ENCODE measurements around the gene ESPNL. TPM values are rescaled to one million over a fixed set of nuclear protein-coding genes. Genes with fewer than 3 reads are reported as not detected.
"Not testable (repeated sequence)": the region's sequence is repeated elsewhere in the genome, so short reads cannot be mapped to it uniquely, and the experiment has no call there.

ESPNL gene, protein sequence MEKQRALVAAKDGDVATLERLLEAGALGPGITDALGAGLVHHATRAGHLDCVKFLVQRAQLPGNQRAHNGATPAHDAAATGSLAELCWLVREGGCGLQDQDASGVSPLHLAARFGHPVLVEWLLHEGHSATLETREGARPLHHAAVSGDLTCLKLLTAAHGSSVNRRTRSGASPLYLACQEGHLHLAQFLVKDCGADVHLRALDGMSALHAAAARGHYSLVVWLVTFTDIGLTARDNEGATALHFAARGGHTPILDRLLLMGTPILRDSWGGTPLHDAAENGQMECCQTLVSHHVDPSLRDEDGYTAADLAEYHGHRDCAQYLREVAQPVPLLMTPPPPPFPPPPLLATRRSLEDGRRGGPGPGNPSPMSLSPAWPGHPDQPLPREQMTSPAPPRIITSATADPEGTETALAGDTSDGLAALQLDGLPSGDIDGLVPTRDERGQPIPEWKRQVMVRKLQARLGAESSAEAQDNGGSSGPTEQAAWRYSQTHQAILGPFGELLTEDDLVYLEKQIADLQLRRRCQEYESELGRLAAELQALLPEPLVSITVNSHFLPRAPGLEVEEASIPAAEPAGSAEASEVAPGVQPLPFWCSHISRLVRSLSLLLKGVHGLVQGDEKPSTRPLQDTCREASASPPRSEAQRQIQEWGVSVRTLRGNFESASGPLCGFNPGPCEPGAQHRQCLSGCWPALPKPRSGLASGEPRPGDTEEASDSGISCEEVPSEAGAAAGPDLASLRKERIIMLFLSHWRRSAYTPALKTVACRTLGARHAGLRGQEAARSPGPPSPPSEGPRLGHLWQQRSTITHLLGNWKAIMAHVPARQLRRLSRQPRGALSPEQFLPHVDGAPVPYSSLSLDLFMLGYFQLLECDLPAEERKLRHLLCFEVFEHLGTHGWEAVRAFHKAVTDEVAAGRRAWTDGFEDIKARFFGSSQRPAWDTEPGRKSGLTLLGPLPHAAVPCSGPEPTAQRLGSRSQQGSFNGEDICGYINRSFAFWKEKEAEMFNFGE
- under 1 TPM; 0.16 to 0.34 TPM for total RNA-seq
- polyA plus RNA-seq = not detected
- 0 to 1.6 (median 0.18) reads per million in 6 experiments for total RNA-seq

DNA sequence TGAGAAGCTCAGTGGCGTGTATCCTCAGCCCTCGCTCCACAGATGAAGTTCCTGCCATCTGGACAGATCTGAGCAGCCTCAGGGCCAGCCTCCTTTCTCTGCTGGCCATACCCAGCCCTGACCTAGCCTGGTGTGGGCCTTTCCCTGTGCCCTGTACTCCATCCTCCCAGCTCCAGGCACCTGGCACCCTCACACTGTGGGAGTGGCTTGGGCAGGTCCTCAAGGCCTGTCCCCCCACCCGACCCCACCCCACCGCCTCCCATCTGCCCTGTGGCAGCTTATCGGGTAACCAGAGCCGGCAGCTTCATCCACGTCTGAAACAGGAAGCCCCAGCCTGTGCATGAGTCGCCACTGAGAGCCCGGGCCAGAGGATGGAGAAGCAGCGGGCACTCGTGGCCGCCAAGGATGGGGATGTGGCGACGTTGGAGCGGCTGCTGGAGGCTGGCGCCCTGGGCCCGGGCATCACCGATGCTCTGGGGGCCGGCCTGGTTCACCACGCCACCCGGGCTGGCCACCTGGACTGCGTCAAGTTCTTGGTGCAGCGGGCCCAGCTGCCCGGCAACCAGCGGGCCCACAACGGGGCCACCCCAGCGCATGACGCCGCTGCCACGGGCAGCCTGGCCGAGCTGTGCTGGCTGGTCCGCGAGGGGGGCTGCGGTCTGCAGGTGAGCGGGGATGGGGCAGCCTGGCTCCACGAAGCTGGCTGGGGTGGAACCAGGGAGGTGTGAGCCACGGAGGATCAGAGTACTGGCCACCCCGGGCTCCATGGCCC, at the start of gene ESPNL:
Gene ESPNL (plus strand): TSS at position 292 of the 772 bp plus-strand sequence. CDS start 80 bp downstream, at position 372.
- ATAC-seq = no peak
- H3K36me3 Mint-ChIP-seq = peaks cover 0 to 2% (median 0%) of the 10 kb centered on the region in 3 donors
- peak within 1 kb of the TSS in 1 of 10 donors; percentile 69 for H3K27ac Mint-ChIP-seq
- POLR2A ChIA-PET = no interaction called here
- H3K9me3 Mint-ChIP-seq = no peaks in the 10 kb centered on the region
- H3K27me3 Mint-ChIP-seq = no peaks in the 10 kb centered on the region
- no peak within 1 kb of the TSS for H3K4me3 Mint-ChIP-seq
- peaks cover 0 to 13% (median 0%) of the 10 kb centered on the region in 4 donors for H3K4me1 Mint-ChIP-seq
- DNase-seq = no peak

DNA sequence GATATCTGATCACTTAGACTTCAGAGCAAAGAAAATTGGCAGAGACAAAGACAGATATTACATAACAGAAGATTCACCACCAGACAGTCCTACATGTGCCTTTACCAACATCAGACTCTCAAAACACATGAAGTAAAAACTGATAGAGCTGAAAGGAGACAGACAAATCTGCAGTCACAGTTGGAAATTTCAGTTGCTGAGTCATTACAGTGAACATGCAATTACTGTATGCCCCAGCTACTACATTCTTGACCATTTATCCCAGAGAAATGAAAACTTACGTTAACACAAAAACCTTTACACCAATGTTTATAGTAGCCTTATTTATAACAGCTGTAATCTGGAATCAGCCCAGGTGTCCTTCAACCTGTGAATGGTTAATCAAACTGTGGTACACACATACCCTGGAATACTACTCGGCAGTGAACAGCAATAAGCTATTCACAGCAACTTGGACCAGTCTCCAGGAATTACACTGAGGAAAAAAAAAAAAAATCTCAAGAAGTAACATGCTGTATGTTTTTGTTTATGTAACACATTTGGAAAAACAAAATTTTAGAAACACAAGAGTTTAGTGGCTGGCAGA, 46.9 kb upstream of the ESPNL start:
- POLR2A ChIA-PET = interaction anchor here (0.7 kb wide), 1 partner anchor 201 kb away, joined by 3 read pairs; no protein-coding TSS in a partner anchor
- DNase-seq = no peak
- ATAC-seq = no peak
- H3K4me1 Mint-ChIP-seq = peaks cover 4 to 7% (median 6%) of the 10 kb centered on the region in 4 donors
- H3K27me3 Mint-ChIP-seq = peaks cover 4 to 35% (median 26%) of the 10 kb centered on the region in 5 donors
- H3K4me3 Mint-ChIP-seq = no peak overlapping the region
- peaks cover 0 to 5% (median 1%) of the 10 kb centered on the region in 3 donors for H3K36me3 Mint-ChIP-seq
- no peak overlapping the region for H3K27ac Mint-ChIP-seq
- H3K9me3 Mint-ChIP-seq = peaks cover 3 to 20% (median 7%) of the 10 kb centered on the region in 9 donors

DNA sequence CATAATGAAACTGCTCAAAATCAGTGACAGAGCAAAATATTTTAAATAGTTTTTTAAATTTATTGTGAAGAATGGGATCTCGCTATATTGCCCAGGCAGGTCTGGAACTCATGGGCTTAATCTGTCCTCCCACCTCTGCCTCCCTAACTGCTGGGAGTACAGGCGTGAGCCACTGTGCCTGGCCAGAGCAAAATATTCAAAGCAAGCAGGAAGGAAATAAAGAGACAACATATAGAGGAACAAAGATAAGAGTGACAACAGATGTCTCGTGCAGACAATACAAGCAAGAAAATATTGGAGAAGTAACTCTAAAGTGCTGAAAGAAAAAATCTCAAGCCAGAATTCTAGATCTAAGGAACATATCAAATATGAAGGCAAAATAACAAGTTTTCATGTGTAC, 44.3 kb upstream of the ESPNL start:
- peaks cover 4 to 35% (median 28%) of the 10 kb centered on the region in 5 donors for H3K27me3 Mint-ChIP-seq
- no peak for DNase-seq
- no peaks in the 10 kb centered on the region for H3K36me3 Mint-ChIP-seq
- peaks cover 13 to 25% (median 20%) of the 10 kb centered on the region in 4 donors for H3K4me1 Mint-ChIP-seq
- peaks cover 0 to 18% (median 0%) of the 10 kb centered on the region in 9 donors for H3K9me3 Mint-ChIP-seq
- H3K27ac Mint-ChIP-seq = no peak overlapping the region
- ATAC-seq = no peak
- POLR2A ChIA-PET = interaction anchor here (1.2 kb wide), 1 partner anchor 13 kb away, joined by 4 read pairs; no protein-coding TSS in a partner anchor
- H3K4me3 Mint-ChIP-seq = no peak overlapping the region

DNA sequence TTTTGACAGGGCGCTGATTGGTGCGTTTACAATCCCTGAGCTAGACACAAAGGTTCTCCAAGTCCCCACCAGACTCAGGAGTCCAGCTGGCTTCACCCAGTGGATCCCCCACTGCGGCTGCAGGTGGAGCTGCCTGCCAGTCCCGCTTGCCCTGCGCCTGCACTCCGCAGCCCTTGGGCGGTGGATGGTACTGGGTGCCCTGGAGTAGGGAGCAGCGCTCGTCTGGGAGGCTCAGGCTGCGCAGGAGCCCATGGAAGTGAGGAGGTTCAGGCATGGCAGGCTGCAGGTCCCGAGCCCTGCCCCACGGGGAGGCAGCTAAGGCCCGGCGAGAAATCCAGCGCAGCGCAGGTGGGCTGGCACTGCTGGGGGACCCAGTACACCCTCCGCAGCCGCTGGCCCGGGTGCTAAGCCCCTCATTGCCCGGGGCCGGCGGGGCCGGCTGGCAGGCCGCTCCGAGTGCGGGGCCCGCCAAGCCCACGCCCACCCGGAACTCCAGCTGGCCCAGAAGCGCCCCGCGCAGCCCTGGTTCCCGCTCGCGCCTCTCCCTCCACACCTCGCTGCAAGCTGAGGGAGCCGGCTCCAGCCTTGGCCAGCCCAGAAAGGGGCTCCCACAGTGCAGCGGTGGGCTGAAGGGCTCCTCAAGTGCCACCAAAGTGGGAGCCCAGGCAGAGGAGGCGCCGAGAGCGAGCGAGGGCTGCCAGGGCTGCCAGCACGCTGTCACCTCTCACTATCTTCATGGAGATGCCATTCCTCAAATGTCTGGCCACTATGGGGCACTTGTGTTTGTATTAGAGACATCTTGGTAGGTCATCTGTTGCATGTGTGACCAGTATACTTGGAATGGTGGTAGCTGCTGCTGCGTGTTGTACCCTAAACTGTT, 42.2 kb upstream of the ESPNL start:
- peaks cover 18 to 38% (median 35%) of the 10 kb centered on the region in 4 donors for H3K4me1 Mint-ChIP-seq
- ATAC-seq, H3K36me3 Mint-ChIP-seq, DNase-seq: not testable (repeated sequence)
- peaks cover 4 to 29% (median 24%) of the 10 kb centered on the region in 5 donors for H3K27me3 Mint-ChIP-seq
- H3K4me3 Mint-ChIP-seq = peak overlapping the region in 5 of 10 donors; percentile 11 to 68 (median 13)
- peak overlapping the region in 1 of 10 donors; percentile 76 for H3K27ac Mint-ChIP-seq
- POLR2A ChIA-PET = interaction anchor here (0.9 kb wide), 1 partner anchor 152 kb away, joined by 3 read pairs; no protein-coding TSS in a partner anchor
- peaks cover 0 to 18% (median 0%) of the 10 kb centered on the region in 9 donors for H3K9me3 Mint-ChIP-seq

DNA sequence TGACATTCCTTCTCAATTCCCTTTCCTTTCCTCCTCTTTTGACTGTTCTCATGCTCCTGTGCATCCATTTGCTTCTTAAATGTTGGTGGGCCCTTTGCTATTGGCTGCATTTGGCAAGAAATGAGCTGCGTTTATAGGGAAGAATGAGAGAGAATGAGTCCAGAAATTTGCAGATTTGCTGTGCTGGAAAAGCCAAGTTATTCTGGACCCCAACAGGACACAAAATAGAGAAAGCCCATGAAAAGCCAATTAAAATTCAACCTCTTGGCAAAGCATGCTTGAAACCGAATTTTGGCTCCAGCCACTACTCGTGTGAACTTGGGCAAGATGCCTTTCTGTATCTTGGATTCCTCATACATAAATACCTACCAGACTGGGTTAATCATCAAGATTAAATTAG, 40.6 kb upstream of the ESPNL start:
- H3K4me1 Mint-ChIP-seq = peaks cover 18 to 46% (median 37%) of the 10 kb centered on the region in 4 donors
- ATAC-seq (no peak), DNase-seq (no peak)
- H3K27me3 Mint-ChIP-seq = peaks cover 4 to 18% (median 13%) of the 10 kb centered on the region in 5 donors
- peaks cover 0 to 3% (median 0%) of the 10 kb centered on the region in 3 donors for H3K36me3 Mint-ChIP-seq
- H3K4me3 Mint-ChIP-seq = peak overlapping the region; percentile 81 to 94 (median 90)
- H3K9me3 Mint-ChIP-seq = peaks cover 0 to 18% (median 0%) of the 10 kb centered on the region in 9 donors
- peak overlapping the region; percentile 29 to 93 (median 86) for H3K27ac Mint-ChIP-seq
- POLR2A ChIA-PET = no interaction called here

DNA sequence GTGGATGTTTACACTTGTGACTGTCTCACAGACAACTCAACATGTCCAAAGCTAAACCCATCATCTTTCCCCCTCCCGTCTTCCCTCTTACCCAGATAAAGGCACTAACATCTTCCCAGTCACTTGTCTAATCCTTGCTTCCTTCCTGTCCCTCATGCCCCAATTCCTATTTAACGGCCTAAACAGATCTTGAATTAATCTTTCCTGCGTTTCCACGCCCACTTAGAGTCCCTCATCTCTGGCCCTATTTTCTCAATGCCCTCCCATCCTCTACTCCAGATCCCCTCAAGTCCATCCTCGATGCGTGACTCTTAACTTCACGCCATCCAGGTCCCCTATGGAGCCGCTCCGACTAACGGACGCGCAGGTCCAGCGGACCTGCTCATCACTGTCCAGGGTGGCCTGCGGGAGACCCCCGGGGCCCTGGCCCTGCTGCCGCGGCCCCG, 40.0 kb upstream of the ESPNL start:
- POLR2A ChIA-PET = interaction anchor here (0.7 to 1.7 kb wide), 2 partner anchors 66 to 143 kb away, joined by 3 to 5 read pairs; no protein-coding TSS in a partner anchor
- Mint-ChIP-seq H3K9me3 (peaks cover 0 to 18% (median 0%) of the 10 kb centered on the region in 9 donors), H3K27me3 (peaks cover 4 to 18% (median 13%) of the 10 kb centered on the region in 5 donors), H3K4me1 (peaks cover 18 to 46% (median 37%) of the 10 kb centered on the region in 4 donors), H3K27ac (peak overlapping the region; percentile 80 to 95 (median 90)), H3K4me3 (peak overlapping the region; percentile 81 to 94 (median 90)), H3K36me3 (peaks cover 0 to 6% (median 0%) of the 10 kb centered on the region in 3 donors)
- ATAC-seq = no peak
- DNase-seq = no peak

DNA sequence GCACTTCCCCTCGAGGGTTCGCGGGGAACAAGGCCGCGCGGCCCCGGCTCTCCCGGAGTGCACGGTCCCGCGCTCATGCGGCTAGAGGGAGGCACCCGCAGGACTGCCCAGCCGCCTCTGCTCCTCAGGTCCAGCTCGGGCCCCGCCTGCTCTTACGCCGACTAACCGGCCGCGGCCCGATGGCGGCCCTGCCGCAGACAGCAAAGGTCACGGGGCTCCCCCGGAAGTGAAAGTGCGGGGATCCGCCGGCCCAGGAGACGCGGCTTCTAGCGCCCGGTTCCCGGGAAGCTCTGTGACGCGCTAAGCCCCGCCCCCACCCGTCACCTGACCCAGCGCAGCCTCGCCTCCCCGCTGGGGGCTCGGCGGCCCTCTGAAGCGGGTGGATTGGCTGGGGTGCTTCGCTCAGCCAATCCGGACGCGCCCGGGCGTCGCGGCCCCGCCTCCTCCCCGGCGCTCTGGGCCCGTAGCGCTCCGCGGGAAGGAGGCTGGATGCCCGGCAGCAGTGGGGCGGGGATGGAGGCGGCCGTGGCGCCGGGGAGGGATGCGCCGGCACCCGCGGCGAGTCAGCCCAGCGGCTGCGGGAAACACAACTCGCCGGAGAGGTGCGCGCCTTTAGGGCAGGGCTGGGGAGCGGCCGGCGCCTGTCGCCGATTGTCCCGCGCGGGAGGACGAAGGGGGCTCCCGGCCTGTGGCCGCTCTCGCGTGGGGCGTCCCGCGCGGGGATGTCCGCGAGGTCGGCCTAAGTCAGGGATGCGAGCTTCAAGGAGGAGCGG, 39.4 kb upstream of the ESPNL start, which contains the start of gene SCLY:
Gene SCLY (plus strand): TSS at position 460 of the 773 bp plus-strand sequence. CDS start 54 bp downstream, at position 514.
- Mint-ChIP-seq H3K27me3 (peaks cover 4 to 18% (median 11%) of the 10 kb centered on the region in 5 donors), H3K4me3 (peak within 1 kb of the TSS; percentile 81 to 94 (median 90)), H3K9me3 (peaks cover 0 to 18% (median 0%) of the 10 kb centered on the region in 9 donors), H3K36me3 (peaks cover 0 to 10% (median 0%) of the 10 kb centered on the region in 3 donors), H3K4me1 (peaks cover 18 to 46% (median 37%) of the 10 kb centered on the region in 4 donors), H3K27ac (peak within 1 kb of the TSS; percentile 80 to 95 (median 91))
- DNase-seq (peak; percentile 87 to 97 (median 94)), ATAC-seq (peak; percentile 96)
- POLR2A ChIA-PET = interaction anchor here (0.6 to 1.7 kb wide), 6 partner anchors 41 to 975 kb away, joined by 3 to 5 read pairs (median 3); partner anchors contain the start of gene COPS8

DNA sequence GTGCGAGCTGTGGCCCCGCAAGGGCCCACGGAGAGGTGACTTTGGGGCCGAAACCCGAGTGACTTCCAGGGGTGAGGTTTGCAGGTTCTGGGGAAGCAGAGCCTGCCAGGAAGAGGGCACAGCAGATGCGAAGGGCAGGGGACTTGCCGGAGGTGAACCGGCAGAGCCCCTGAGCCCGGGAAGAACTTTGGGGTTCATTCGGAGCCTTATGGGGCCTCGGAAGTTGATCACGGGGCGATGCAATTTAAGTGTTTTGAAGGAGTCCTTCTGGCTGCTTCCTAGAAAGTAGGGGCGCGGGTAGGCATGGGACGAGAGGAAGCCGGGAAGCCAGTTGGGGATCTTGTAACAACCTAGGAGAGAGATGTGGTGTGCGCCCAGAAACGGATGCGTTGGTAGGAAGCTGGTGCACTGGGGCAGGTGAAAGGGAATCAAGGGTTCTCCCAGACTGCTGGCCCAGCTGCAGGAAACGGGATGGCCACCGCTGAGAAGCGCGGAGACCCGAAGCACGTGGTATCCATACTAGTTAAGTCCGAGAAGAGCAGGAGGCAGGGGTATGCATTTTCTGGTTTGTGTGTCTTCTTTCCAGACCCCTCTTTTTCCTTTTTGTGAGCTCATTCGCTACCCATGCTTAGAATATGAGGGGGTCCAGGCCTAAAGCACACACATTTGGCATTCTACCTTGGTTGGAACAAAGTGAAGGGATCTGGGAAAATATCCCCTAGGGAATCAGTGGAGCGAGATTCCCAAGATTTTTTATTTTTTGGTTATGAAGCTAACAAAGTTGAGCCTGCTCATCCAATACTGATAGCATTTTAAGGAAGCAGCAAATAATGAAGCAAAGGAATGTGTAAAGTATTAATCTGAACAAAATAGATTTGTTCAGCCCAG, 38.6 kb upstream of the ESPNL start:
- Mint-ChIP-seq H3K4me3 (peak overlapping the region; percentile 81 to 94 (median 86)), H3K27ac (peak overlapping the region; percentile 72 to 93 (median 87)), H3K9me3 (peaks cover 0 to 22% (median 0%) of the 10 kb centered on the region in 9 donors), H3K36me3 (peaks cover 4 to 18% (median 8%) of the 10 kb centered on the region in 3 donors), H3K4me1 (peaks cover 21 to 51% (median 38%) of the 10 kb centered on the region in 4 donors), H3K27me3 (peaks cover 0 to 11% (median 6%) of the 10 kb centered on the region in 5 donors)
- DNase-seq (peak in 2 of 10 donors; percentile 6 to 9), ATAC-seq (peak; percentile 10 to 13)
- POLR2A ChIA-PET = interaction anchor here (0.6 to 1.7 kb wide), 6 partner anchors 42 to 976 kb away, joined by 3 to 5 read pairs (median 3); partner anchors contain the start of gene COPS8

Data from naive thymus-derived CD8-positive, alpha-beta T cell (primary cell).